Measurements from ENCODE around the gene HPX.

GRCh38 chr11:6400431-6401345 is 40.1 kb downstream of the HPX start:
- TF ChIP-seq BHLHE40 (IDR thresholded peaks at IDR 0.05; ENCODE audit: borderline replicate concordance) (no peak), ZNF384 (IDR thresholded peaks at IDR 0.05) (no peak), ARNT (IDR thresholded peaks at IDR 0.05) (no peak), FOXA1 (IDR thresholded peaks at IDR 0.05) (no peak), SP1 (IDR thresholded peaks at IDR 0.05) (no peak), ELF4 (IDR thresholded peaks at IDR 0.05) (no peak), SUZ12 (IDR thresholded peaks at IDR 0.05) (no peak), PKNOX1 (IDR thresholded peaks at IDR 0.05) (no peak), FOXK2 (IDR thresholded peaks at IDR 0.05) (no peak), FOXM1 (IDR thresholded peaks at IDR 0.05; ENCODE audit: borderline replicate concordance) (no peak), TARDBP (IDR thresholded peaks at IDR 0.05) (no peak), CTBP1 (IDR thresholded peaks at IDR 0.05; ENCODE audit: borderline replicate concordance) (no peak), NFRKB (IDR thresholded peaks at IDR 0.05) (no peak)
